Hair follicular keratinocyte (primary cell): ENCODE measurements around the gene FPR3. TPM values are rescaled to one million over a fixed set of nuclear protein-coding genes. Genes with fewer than 3 reads are reported as not detected.

Experiments
- total RNA-seq: library from RNA; depleted of rRNA; stranded (reverse); fragments of >200 nt; gene quantifications from 2 replicates; pipeline ENCODE4 v1.2.3, GENCODE V29; 2015

Gene FPR3
- total RNA-seq = not detected in 2 replicates

GRCh38 chr19:51794885-51795490 is at the start of gene FPR3:
Gene FPR3, plus strand, starts transcription at chr19:51795157. Its CDS starts 28,592 bp downstream, at chr19:51823749.

GRCh38 chr19:51751655-51752054 is 43.3 kb upstream of the FPR3 start, which contains the start of gene FPR1:
Gene FPR1, minus strand, starts transcription at chr19:51751878. Its CDS starts 4,884 bp downstream, at chr19:51746994.

GRCh38 chr19:51760697-51761356 is 34.1 kb upstream of the FPR3 start, which contains the start of gene FPR2:
Gene FPR2, plus strand, starts transcription at chr19:51761180. Its CDS starts 7,479 bp downstream, at chr19:51768659.

Other genes starting within 250 kb of the FPR3 start
- gene ZNF175, start 223.9 kb upstream of the FPR3 start, total RNA-seq = 2.4 and 4.8 TPM in 2 replicates
- gene SIGLEC5, start 164.8 kb upstream of the FPR3 start, total RNA-seq = not detected in 2 replicates
- not detected in 2 replicates for gene SIGLEC14, start 148.3 kb upstream of the FPR3 start, total RNA-seq
- 5.8 and 6.0 TPM in 2 replicates for gene SPACA6, start 101.8 kb upstream of the FPR3 start, total RNA-seq
- gene HAS1, start 71.2 kb upstream of the FPR3 start, total RNA-seq = 0.11 TPM in 1 of 2 replicates, not detected in the other
- not detected in 2 replicates for gene FPR1, start 43.3 kb upstream of the FPR3 start, total RNA-seq
- gene FPR2, start 34.0 kb upstream of the FPR3 start, total RNA-seq = not detected in 2 replicates
- gene ZNF577, start 92.8 kb downstream of the FPR3 start, total RNA-seq = 1.6 TPM in 2 replicates
- 6.6 and 6.8 TPM in 2 replicates for gene ZNF649, start 109.9 kb downstream of the FPR3 start, total RNA-seq
- gene ZNF613, start 132.3 kb downstream of the FPR3 start, total RNA-seq = 2.2 and 4.9 TPM in 2 replicates
- 2.7 and 5.1 TPM in 2 replicates for gene ZNF350, start 191.7 kb downstream of the FPR3 start, total RNA-seq
- 2.2 and 2.7 TPM in 2 replicates for gene ZNF615, start 213.1 kb downstream of the FPR3 start, total RNA-seq
- 5.1 and 6.9 TPM in 2 replicates for gene ZNF614, start 233.2 kb downstream of the FPR3 start, total RNA-seq